Astrocyte (in vitro differentiated cells and primary cell): ENCODE data around the gene TNFAIP8L3.

ENCODE experiments used
- EZH2 ChIP-seq: IDR thresholded peaks from 2 replicates; pipeline ENCODE4 v1.6.1; 2012; ENCODE audit warnings: mild to moderate bottlenecking, low read length, inconsistent platforms; ENCODE audit not compliant: insufficient read depth
- TF ChIP-seq, protein P1 (sequence below): IDR thresholded peaks from 2 replicates; pipeline ENCODE4 v1.5.1; 2011; ENCODE audit warnings: low read depth, mild to moderate bottlenecking, inconsistent platforms, low read length, moderate library complexity; ENCODE audit not compliant: insufficient read depth

- TF ChIP-seq, protein P1, sequence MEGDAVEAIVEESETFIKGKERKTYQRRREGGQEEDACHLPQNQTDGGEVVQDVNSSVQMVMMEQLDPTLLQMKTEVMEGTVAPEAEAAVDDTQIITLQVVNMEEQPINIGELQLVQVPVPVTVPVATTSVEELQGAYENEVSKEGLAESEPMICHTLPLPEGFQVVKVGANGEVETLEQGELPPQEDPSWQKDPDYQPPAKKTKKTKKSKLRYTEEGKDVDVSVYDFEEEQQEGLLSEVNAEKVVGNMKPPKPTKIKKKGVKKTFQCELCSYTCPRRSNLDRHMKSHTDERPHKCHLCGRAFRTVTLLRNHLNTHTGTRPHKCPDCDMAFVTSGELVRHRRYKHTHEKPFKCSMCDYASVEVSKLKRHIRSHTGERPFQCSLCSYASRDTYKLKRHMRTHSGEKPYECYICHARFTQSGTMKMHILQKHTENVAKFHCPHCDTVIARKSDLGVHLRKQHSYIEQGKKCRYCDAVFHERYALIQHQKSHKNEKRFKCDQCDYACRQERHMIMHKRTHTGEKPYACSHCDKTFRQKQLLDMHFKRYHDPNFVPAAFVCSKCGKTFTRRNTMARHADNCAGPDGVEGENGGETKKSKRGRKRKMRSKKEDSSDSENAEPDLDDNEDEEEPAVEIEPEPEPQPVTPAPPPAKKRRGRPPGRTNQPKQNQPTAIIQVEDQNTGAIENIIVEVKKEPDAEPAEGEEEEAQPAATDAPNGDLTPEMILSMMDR: no peak
- TF ChIP-seq EZH2: no peak
These were observed 35.6 kb upstream of the TNFAIP8L3 start for GRCh38 chr15:51130344-51130743.
